Forelimb muscle (tissue), 1 donor: Measurements from ENCODE around the gene ALG1L2. TPM values are rescaled to one million over a fixed set of nuclear protein-coding genes. Genes with fewer than 3 reads are reported as not detected.
"Not testable (repeated sequence)": the region's sequence is repeated elsewhere in the genome, so short reads cannot be mapped to it uniquely, and the experiment has no call there.

Experiments used
- DNase-seq: peaks from one replicate; pipeline ENCODE4 v3.0.0-alpha.2; 2013; ENCODE audit warnings: low read depth
- polyA plus RNA-seq: library from polyadenylated mRNA; unstranded; fragments of 120-200 nt; gene quantifications from one replicate; pipeline ENCODE4 v1.2.1, GENCODE V29; 2013; ENCODE audit not compliant: insufficient read length

The ALG1L2 gene
- polyA plus RNA-seq, result 1.3 TPM

- no peak for DNase-seq
Observed at GRCh38 chr3:130081351-130081881, at the start of gene ALG1L2. Gene ALG1L2, plus strand, starts transcription at chr3:130081831. Its CDS starts 186 bp downstream, at chr3:130082017.

GRCh38 chr3:130037126-130037815 is 44.4 kb upstream of the ALG1L2 start:
- not testable (repeated sequence) for DNase-seq

- DNase-seq, result not testable (repeated sequence)
Observed at GRCh38 chr3:130042736-130043135, 38.9 kb upstream of the ALG1L2 start.

- not testable (repeated sequence) for DNase-seq
Observed at GRCh38 chr3:130043658-130044057, 38.0 kb upstream of the ALG1L2 start.

GRCh38 chr3:130044370-130044769 is 37.3 kb upstream of the ALG1L2 start:
- DNase-seq, result no peak

- no peak for DNase-seq
Observed at GRCh38 chr3:130048726-130049125, 32.9 kb upstream of the ALG1L2 start.

GRCh38 chr3:130052366-130052765 is 29.3 kb upstream of the ALG1L2 start:
- not testable (repeated sequence) for DNase-seq

- DNase-seq, result not testable (repeated sequence)
Observed at GRCh38 chr3:130052965-130053364, 28.7 kb upstream of the ALG1L2 start.

DNA sequence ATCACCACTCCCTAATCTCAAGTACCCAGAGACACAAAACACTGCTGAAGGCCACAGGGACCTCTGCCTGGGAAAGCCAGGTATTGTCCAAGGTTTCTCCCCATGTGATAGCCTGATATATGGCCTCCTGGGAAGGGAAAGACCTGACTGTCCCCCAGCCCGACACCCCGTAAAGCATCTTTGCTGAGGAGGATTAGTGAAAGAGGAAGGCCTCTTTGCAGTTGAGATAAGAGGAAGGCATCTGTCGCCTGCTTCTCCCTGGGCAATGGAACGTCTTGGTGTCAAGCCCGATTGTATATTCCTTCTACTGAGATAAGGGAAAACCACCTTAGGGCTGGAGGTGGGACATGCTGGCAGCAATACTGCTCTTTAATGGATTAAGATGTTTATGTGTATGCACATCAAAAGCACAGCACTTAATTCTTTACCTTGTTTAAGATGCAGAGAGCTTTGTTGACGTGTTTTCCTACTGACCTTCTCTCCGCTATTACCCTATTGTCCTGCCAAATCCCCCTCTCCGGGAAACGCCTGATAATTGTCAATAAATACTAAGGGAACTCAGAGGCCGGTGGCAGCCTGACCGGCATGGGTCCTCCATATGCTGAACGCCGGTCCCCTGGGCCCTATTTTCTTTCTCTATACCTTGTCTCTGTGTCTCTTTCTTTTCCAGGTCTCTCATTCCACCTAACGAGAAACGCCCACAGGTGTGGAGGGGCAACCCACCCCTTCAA is 23.9 kb upstream of the ALG1L2 start:
- not testable (repeated sequence) for DNase-seq

GRCh38 chr3:130058267-130058657 is 23.4 kb upstream of the ALG1L2 start:
- DNase-seq, result not testable (repeated sequence)

DNA sequence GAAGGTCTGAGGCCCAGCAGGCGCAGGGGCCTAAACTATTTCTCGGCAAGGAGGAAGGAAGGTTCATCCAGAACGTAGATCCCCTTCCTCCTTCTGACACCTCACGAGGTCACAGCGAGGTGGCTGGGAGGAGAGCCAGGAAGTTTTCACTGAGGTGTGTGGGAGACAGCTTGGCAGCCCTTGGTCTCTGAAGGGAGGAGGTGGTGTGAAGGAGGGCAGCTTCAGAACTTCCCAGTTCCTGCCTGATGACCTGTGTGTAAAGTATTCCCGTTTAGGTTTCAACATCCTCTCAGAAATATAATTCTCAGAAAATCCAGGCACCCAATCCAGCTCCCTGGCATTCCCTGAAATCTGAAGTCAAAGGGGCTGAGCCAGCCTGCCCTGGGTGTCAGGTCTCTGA is 22.9 kb upstream of the ALG1L2 start:
- DNase-seq, result not testable (repeated sequence)

DNA sequence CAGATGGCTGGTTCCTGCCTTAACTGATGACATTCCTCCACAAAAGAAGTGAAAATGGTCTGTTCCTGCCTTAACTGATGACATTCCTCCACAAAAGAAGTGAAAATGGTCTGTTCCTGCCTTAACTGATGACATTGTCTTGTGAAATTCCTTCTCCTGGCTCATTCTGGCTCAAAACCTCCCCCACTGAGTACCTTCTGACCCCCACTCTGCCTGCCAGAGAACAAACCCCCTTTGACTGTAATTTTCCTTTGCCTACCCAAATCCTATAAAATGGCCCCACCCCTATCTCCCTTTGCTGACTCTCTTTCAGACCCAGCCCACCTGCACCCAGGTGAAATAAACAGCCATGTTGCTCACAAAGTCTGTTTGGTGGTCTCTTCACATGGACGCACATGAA is 22.5 kb upstream of the ALG1L2 start:
- DNase-seq, result not testable (repeated sequence)

DNA sequence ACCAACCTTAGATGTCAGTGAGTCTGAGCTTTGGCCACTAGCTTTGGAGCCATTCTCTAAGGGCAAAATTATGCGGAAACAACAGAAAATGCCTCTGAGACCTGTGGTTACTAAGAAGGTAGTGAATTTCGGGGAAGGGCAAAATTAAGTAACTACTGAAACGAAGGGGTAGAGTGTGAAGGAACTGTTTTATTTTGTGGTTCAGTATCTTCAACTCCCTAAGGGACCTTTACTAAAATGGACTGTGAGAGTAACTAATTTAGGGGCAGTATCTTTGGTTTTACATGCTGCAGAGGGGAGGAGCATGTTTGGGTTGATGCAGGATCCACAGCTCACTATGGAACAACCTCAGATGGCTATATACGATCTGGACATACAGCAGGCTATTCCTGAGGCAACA is 8.0 kb upstream of the ALG1L2 start:
- no peak for DNase-seq

DNA sequence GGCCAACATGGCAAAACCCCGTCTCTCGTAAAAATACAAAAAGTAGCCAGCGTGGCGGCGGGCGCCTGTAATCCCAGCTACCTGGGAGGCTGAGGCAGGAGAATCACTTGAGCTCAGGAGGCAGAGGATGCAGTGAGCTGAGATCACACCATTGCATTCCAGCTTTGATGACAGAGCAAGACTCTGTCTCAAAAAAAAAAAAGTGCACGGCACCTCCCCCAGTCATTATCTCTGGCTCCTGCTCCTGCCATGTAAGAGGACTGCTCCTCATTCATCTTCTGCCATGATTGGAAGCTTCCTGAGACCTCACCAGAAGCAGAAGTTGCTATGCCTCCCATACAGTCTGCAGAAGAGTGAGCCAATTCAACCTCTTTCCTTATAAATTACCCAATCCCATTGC is 4.0 kb upstream of the ALG1L2 start:
- DNase-seq, result no peak

DNA sequence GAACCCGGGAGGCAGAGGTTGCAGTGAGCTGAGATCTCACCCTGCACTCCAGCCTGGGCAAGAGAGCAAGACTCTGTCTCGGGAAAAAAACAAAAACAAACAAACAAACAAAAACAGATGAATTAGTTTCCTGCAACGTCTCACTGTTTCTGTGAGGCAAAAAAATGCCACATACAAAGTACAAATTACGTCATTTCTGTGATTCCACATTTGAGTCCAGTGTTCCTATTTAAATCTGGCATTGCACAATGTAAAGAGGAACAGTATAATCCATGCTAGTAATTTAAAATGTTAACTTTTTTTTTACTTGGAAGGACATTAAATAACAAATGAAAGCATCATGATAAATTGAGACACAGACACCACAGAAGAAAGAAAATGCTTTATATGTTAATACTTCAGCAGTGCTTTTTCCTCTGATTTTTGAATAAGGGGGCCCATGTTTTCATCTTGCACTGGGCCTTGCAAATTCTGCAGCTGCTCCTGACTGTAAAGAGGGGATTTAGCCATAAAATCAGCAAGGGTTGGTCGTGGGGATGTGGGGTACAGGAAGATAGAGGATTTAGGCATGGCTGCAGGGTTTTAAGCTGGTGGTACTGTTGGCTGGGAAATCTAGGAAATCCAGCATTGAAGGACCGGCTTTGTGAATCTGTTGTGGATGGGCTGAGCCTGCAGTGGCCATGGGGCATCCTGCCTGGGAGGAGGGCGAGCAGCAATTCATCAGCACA is 1.9 kb downstream of the ALG1L2 start:
- DNase-seq, result not testable (repeated sequence)

DNA sequence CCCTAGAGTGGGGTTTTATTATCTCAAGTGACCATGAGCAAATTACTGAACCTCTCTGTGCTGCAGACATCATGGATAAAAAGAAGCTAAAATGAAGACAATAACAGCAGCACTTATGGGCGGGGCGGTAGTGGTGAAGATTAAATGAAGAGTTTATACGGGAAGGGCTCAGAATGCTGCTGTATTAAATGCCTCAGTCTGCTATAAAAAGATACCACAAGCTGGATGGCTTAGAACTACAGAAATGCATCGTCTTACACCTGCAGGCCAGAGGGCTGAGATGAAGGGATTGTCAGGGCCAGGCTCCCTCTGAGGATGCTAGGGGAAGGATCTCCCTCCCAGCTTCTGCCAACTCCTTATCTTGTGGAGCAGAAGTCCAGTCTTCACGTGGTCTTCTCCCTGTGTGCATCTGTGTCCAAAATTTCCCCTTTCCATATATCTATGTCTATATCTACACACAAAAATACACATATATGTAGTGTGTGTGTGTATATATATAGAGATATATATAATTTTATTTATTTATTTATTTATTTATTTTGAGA is 2.9 kb downstream of the ALG1L2 start:
- no peak for DNase-seq

DNA sequence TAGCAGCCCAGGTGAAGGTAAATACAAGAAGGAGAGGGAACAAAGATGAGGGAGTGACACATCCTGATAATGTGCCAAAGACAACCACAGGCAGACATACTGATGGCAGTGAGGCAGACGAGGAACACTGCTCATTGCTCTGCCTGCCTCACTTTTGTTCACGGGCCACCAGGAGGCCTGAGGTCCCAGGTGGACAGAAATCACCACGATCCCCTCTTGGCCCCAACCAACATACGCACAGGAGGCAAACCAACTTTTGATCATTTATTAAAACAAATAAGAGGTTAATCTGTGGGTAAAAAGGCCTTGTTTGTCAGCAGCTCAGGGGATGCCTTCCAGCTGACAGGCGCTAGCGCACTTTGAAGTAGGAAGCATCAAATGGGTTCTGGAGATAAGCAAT is 4.2 kb downstream of the ALG1L2 start:
- no peak for DNase-seq

DNA sequence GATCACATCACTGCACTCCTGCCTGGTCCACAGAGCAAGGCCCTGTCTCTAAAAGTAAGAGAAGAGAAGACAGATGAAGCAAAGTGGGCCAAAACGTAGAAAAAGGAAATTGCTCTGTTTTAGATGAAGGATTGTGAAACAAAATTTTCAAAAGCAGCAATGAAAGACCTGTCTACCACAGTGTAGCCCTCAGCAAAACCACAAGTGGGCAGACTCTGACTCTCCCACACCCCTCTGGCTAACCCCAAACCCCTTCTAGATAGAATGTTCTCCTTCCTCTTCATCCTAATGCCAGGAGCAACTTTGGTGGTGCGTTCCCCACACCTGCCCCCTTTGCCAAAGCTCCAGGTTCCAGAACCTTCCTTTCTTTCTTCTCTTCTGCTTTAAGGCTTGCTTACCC is 5.0 kb downstream of the ALG1L2 start:
- not testable (repeated sequence) for DNase-seq

DNA sequence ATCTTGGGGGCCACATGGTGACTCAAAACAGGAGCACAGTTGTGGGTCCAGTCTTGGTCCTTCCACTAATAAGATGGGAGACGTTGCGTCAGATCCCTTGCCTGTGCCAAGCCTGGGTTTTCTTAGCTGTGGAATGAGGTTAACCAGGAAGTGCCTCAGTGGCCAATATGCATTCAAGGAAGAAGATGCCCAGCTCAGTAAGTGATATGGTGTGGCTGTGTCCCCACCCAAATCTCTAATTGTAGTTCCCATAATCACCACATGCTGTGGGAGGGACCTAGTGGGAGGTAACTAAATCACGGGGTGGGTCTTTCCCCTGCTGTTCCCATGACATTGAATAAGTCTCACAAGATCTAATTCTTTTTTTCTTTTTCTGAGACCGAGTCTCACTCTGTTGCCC is 6.4 kb downstream of the ALG1L2 start:
- no peak for DNase-seq

DNA sequence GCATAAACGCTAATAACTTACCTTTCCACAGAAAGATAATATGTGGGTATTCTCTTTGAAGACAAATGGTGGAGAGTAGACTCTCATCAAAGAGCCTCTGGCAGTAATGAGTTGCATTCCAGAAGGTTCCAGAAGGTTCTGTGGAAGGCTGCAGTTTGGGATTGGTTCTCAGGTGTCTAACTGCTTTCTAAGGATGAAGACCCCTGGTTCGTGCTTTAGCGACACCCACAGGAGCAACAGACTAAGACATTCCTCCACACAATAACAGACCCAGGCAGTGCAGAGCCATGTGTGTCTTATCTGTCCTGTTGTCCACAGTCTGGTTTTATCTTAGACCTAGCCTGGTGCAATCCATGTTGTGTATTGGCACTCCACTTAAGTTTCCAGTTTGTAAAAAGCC is 9.1 kb downstream of the ALG1L2 start:
- not testable (repeated sequence) for DNase-seq

- no peak for DNase-seq
Observed at GRCh38 chr3:130091958-130092357, 10.3 kb downstream of the ALG1L2 start.
